LNCAP (cell line): ENCODE data around the gene CDK17.

Experiments
- TF ChIP-seq, protein P1 (sequence below): fragments of 450-650 bp; IDR thresholded peaks from 2 replicates; pipeline ENCODE4 v1.5.1; 2017; ENCODE audit warnings: mild to moderate bottlenecking

The CDK17 gene

DNA sequence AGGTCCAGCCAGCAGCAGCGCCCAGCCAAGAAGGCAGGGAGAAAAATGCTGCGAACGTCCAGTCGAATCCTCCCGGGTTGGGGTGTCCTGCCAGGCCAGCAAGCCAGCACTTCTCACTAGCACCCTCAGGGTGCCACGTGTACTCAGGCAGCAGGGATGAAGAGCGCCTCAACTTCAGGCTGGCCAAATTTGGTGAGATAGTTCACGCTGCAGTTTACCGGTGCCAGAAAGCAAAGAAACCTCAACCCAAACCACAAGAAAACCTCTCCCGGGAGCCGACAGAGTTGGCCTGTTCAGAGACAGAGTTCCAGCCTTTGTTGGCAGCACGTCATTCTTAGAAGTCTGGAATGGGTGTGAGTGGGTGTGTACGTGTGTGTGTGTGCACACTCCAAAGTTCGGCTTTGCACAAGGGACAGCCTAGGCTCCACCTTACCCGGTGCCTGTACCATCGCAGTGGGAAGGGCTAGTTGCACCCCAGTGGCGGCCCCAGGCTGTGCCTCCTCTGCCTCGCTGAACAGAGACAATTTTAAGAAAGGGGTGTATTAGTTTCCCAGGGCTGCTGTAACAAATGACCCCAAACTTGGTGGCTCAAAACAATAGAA, 163.9 kb downstream of the CDK17 start:
- TF ChIP-seq, protein P1, sequence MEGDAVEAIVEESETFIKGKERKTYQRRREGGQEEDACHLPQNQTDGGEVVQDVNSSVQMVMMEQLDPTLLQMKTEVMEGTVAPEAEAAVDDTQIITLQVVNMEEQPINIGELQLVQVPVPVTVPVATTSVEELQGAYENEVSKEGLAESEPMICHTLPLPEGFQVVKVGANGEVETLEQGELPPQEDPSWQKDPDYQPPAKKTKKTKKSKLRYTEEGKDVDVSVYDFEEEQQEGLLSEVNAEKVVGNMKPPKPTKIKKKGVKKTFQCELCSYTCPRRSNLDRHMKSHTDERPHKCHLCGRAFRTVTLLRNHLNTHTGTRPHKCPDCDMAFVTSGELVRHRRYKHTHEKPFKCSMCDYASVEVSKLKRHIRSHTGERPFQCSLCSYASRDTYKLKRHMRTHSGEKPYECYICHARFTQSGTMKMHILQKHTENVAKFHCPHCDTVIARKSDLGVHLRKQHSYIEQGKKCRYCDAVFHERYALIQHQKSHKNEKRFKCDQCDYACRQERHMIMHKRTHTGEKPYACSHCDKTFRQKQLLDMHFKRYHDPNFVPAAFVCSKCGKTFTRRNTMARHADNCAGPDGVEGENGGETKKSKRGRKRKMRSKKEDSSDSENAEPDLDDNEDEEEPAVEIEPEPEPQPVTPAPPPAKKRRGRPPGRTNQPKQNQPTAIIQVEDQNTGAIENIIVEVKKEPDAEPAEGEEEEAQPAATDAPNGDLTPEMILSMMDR, result no peak

DNA sequence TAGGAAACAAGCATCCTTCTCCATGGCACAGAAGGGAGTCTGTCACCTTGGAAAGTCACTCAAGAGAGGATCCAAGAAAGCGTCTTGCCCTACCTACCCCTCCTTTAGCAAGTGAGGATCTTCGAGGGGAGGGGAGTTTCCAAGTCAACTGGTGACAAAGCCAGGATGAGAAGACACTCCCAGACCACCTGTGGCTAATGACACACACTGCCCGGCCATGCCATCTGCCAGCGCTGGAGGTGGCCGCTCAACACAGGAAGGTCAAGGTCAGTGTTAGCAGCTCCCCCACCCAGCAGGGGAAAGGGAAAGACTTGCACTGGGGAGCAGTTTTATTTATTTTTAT, 164.8 kb downstream of the CDK17 start:
- TF ChIP-seq, protein P1, result no peak

DNA sequence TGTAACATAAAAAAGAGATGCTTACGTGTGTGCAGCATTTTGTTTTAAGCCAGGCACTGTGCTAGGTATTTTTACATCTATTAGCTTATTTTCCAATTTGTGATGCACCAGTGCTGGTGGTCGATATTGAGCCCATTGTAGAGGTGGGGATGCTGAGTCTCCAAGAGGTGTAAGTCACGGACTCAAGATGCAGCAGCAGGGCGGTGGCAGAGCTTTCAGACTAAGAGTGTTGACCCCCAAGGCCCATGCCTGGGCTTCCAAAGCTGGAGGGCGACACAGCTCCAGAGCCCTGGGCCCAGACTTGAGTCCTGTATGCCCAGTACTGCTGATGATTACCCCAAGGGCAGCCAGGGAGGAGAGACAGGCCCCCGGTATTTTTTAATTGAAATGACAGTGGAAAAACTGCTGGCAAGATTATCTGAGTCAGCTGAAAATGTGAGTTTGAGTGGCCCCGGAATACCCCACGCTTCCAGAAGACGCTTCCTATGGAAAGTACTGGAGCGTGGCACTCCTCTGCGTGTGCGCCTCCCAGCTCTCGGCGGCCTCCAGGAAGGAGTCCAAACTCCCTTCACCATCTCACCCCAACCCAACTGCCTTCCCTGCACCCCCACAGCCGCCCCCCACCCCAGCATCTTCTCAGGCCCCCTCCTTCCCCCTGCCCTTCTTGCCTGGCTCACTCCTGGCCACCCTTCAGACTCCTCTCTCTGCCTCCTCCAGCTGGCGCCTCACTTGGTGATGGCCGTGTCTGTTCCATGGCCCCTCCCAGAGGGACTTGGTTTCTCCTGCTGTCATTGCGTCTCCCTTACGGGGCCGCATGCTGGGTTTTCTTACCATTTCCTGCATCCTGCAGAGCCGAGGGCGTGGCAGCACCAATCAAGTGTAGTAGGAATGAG, 165.4 kb downstream of the CDK17 start:
- TF ChIP-seq, protein P1, result no peak

DNA sequence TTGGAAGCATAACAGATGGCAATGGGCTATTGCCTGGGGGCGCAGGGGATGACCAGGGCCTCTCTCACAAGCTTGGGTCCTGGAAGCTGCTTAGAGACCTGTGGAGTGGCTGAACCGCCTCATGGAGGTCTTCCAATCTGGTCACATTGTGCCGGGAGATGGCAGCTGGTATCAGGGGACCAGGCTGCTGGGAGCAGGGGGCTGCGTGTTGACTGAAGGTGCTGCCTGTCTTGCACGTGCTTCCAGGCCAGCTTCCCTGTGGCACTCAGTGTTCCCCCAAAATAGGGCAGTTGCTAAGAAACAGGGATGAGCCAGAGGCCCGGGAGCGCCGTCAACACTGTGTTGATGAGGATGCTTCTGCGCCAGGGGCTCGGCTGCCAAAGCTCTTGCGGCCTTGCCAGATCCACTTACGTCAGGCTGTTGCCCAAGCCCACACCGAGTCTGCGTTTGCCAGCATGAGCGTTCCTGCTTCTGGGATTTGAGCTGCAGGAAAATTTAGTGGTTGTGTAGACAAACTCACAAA, 166.2 kb downstream of the CDK17 start:
- TF ChIP-seq, protein P1, result no peak

DNA sequence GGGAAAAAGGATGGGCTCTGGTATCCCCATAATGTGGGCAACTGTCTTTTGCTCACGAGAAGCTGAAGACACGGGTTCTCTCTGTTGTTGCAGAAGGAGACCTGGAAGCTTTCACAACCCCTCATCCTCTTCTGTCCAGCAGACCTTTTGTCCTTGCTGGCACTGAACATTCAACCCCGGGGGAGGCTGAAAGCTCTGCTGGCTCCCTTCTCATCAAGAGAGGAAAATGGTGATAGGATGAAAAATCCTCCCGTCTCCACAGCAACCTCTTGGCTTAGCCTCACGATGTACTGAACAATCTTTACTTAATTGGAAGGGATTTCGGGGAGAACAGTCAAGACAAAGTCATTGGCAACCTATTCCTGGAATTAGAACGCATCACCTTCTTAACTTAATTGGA, 167.1 kb downstream of the CDK17 start:
- TF ChIP-seq, protein P1, result no peak

DNA sequence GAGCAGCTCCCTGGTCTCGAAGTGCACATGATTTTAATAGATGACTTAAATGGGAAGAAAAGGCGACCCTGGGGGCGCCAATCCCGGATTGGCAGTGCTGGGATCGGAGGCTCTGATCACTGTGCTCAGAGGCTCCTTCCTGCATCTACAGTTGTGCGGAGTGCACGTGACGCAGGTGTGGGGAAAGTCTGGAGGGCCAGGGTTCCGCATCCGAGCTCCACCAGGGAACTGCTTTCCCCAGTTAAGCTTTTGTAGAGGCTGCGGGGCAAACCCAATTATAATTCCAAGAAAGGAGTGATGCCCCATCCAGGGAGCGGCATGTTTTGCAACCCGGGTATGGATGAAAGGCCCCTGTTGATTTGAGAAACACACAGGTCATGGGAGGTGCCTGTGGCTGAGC, 169.6 kb downstream of the CDK17 start:
- TF ChIP-seq, protein P1, result no peak

DNA sequence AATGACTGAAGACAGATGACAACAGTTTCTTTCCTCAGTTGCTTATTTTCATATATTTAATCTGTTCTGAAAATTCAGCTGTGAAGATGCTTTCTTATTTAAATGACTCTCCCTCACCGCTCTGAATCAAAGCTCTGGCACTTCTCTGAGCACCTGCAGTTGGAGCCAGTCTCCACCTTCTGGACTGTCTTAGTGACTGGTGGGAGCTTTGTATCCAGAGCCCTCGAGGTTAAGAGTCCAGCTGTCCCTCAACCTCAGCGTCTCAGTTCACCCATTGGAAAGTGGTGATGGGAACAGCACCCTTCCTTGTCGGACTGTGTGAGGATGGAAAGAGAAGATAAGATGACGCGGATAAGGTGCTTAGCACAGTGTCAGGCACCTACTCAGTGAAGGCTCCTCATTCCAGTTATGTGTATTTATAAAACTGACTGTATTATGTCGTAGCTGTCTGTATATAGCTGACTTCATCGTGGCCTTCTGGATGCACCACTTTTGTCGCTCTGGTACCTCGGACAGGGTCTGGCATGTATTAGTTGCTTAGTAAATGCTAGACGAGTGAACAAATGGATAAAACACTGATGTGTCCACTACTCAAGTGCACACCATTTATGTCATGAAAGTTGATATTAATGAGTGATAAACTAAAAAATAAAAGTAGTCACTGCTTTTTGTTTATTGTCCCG, 171.5 kb downstream of the CDK17 start:
- TF ChIP-seq, protein P1, result no peak
